HG03521 (cell line): ENCODE results near the gene KLK4.

Experiments used
- ATAC-seq: cut with Tn5 transposase; IDR thresholded peaks from one replicate; pipeline ENCODE4 v1.9.1; 2021; ENCODE audit warnings: mild to moderate bottlenecking, moderate library complexity; ENCODE audit not compliant: unreplicated experiment

KLK4 gene

GRCh38 chr19:50889638-50890037, 21.6 kb downstream of the KLK4 start:
- no peak for ATAC-seq

- ATAC-seq, result no peak
Measured at GRCh38 chr19:50882188-50882587, 29.0 kb downstream of the KLK4 start.

GRCh38 chr19:50880241-50880640, 31.0 kb downstream of the KLK4 start:
- no peak for ATAC-seq

- no peak for ATAC-seq
Measured at GRCh38 chr19:50878851-50879250, 32.3 kb downstream of the KLK4 start.

GRCh38 chr19:50877338-50877737, 33.9 kb downstream of the KLK4 start:
- ATAC-seq, result no peak

GRCh38 chr19:50876456-50876855, 34.7 kb downstream of the KLK4 start:
- ATAC-seq, result no peak

- no peak for ATAC-seq
Measured at GRCh38 chr19:50875795-50876422, 35.3 kb downstream of the KLK4 start.

GRCh38 chr19:50874211-50874610, 37.0 kb downstream of the KLK4 start:
- ATAC-seq, result no peak

GRCh38 chr19:50873056-50873455, 38.1 kb downstream of the KLK4 start, which contains the start of gene KLK2:
TSS of gene KLK2 (plus strand) at chr19:50873439. CDS start at chr19:50873474, 35 bp downstream.
- ATAC-seq, result no peak

GRCh38 chr19:50870417-50871089, 40.6 kb downstream of the KLK4 start:
- ATAC-seq, result no peak

- no peak for ATAC-seq
Measured at GRCh38 chr19:50869479-50869878, 41.7 kb downstream of the KLK4 start.

GRCh38 chr19:50861496-50862286, 49.5 kb downstream of the KLK4 start:
- no peak for ATAC-seq

GRCh38 chr19:50861010-50861409, 50.2 kb downstream of the KLK4 start:
- no peak for ATAC-seq

GRCh38 chr19:50859849-50860248, 51.3 kb downstream of the KLK4 start:
- no peak for ATAC-seq

GRCh38 chr19:50858886-50859285, 52.3 kb downstream of the KLK4 start:
- no peak for ATAC-seq

- no peak for ATAC-seq
Measured at GRCh38 chr19:50857366-50857765, 53.8 kb downstream of the KLK4 start.
